HG03558 (cell line): ENCODE results near the gene MYBPHL.
A peak's percentile ranks its signal among the peaks of the same experiment; 100 is the strongest.
"Not testable (repeated sequence)": the region's sequence is repeated elsewhere in the genome, so short reads cannot be mapped to it uniquely, and the experiment has no call there.

Source experiments
- ATAC-seq: cut with Tn5 transposase; IDR thresholded peaks from one replicate; pipeline ENCODE4 v1.9.1; 2021; ENCODE audit warnings: moderate number of reproducible peaks; ENCODE audit not compliant: unreplicated experiment; ENCODE audit errors: extremely low read depth

MYBPHL gene

DNA sequence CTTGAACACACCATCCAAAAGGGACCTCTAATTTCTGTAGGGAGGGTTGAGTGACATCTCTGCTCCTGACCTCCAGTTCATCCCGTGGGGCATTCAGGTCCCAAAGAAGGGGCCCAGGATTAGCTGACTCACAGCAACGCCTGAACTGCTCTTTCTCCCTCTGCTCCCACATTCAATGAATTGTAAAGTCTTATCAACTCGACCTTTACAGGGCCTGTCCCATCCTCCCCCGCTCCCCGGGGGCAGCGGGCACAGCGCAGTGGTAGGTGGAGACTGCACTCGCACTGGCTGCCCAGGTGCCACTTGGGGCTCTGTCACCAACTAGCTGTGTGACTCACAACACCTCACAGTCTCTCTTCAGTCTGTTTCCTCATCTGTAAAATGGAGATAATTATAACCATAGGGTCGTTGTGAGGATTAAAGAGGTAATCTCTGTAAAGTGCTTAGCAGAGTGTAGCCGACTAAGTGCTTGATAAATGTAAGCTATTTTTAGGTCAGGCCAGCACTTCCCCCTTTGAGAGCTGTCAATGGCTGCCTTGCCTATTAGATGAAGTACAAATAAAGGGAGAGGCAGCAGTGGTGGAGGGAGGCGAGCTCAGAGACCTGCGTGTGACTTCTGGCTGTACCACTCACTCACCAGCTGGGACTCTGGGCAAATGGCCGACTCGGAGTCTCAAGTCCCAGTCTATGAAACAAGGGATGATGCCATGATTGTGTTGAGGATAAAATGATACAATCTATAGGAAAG, 637 bp upstream of the MYBPHL start:
- ATAC-seq: no peak

GRCh38 chr1:109305991-109306390, 820 bp downstream of the MYBPHL start:
- not testable (repeated sequence) for ATAC-seq

DNA sequence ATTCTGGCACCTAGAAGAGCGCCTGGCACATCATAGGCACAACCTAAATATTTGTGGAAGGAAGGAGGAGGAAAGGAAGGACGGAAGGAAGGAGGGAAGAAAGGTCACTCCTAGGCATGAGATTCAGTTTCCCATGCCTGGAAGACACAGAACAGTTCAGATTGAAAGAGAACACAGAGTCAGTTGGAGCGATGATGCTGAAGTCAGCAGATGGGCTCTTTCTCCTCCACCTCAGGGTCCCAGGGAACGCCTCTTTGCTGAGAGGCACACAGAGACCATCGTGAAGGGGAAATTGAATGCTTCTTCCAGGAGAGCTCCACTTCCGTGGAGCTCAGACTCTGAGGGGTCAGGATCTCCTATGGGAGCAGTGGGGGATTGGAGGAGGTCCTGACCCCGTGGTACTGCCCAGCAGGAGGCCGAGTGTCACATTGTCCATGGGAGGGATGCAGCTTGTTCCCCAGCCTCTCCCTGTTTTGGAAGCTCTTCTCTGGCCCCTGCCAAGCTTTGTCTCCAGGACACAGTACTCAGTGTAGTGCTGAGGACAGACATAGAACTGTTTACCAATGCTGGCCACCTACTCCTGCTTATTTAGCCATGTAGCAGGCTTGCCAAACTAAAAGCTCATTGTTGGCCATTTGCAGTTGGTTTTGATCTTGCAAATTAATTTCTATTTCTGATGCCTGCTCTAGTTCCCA, 2.4 kb downstream of the MYBPHL start:
- no peak for ATAC-seq

DNA sequence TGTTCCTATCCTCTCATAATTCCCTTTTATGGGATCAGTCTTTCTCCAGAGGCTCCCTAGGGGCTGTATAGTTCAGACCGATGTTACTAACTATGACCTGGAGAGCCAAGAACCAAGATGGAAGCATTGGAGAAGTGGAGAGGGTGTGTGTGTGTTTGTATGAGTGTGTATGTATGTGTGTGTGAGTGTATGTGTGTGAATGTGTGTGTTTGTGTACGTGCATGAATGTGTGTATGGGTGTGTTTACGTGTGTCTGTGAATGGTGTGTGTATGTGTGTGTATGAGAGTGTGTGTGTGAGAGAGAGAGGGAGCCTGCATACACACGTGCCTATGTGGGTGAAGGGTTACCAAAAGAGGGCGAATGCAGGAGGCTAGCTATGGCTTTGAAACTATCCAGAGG, 4.9 kb downstream of the MYBPHL start:
- ATAC-seq: no peak

DNA sequence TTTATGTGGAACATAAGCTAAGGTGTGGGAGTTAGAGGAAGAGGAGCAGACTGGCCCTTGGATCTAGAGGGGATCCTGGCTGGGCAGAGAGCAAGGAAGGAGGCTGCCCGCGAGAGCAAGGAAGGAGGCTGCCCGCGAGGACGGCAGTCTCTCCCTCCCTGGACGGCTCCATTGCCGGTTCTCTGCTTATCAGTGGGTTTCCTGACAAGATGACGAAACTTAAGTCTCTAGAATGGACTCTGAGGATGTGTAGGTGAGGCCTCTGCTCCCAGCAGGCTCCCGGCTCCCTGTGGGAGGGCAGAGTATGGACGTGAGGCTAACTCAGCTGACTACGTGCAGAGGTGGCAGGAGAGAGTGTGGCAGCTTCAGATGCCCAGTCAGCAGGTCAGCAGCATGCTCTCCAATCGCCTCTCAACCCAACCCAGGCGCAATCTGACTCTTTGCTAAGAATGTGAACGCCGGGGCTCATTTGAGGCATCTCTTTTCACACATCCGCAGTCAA, 6.1 kb downstream of the MYBPHL start:
- ATAC-seq: no peak

GRCh38 chr1:109299558-109300343, 7.1 kb downstream of the MYBPHL start:
- no peak for ATAC-seq

- ATAC-seq: no peak
These were observed 7.9 kb downstream of the MYBPHL start for GRCh38 chr1:109298666-109299557.

DNA sequence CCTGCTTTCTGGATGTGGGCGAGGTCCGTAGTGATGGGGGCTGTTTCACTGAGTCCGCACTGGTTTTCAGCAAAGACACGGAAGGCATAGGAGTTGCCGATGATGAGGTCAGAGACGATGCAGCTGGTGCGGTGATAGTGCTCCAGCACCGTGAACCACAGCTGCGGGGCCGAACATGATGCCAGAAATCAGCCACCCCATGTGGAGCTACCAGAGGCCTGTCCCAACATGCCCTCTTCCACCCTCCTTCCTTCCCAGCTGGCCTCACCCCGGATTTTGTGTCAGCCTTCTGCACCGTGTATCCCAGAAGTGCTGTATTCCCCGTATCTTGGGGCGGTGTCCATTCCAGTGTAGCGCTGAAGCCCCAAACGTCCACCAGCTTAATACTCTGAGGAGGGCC, 10.0 kb downstream of the MYBPHL start:
- no peak for ATAC-seq

DNA sequence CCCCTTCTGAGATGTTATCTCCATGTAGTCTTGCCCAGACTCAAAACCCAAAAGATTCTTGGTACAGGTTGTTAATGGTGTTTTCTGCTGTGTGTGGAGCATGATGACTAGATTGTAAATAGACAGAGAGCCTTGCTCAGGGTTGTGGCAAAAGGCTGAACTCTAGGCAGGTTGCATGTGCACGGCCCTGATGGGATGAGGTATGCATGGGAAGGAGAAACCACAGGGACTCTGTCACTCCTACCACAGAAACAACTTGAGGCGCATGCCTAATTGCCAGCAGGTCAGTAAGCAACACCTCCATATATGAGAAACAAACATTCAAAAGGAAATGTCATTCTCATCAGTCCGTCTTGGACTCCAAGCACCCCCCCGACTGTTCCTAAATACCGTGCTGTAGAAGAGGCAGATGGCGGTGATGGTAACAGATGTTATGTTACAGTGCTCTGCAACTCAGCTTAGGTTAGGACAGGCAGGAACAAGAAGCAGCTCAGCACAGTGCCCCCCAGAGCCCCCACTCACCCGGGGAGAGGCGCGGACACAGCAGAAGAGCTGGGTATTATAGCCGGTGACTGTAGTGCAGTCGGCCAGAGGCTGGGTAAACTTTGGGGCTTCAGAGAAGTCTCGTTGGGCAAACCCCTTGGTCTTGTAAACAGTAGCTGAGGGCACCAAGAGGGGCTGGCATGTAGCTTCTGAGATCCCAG, 10.9 kb downstream of the MYBPHL start:
- ATAC-seq: no peak

DNA sequence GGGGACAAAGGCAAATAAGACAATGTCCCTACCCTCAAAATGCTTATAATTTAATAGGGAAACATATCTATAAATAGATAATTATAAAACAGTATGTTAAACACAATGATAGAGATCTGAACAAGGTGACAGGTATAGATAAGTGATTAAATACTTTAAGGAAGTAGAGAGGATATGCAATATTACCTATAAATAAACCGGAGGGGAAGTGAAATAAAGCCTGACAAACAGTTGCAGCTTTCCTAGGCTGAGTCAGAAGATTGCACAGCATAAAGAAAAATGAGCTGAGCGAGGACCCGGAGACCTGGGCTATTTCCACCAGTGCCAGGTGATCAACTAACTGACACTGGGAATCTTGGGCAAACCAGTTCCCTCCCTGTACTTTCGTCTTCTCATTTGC, 12.3 kb downstream of the MYBPHL start:
- no peak for ATAC-seq

- ATAC-seq: no peak
These were observed 13.8 kb downstream of the MYBPHL start for GRCh38 chr1:109293026-109293425.

DNA sequence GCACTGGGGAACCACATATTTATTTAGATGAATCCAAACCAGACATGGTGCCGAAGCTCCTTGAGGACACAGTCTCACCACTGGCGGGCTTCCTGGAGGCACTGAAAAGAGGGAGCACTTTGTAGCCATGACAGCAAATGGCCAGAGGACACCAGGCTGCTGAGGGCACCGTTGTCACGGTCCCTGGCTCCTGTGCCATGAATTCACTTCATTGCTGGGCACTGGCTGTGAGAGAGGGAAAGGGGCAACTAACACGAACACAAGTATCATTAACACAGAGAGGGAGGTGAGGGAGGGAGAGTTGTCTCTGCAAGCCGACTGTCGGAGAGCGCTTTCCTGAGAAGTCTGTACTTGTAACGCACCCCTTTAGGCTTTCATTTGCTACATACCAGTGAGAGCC, 14.4 kb downstream of the MYBPHL start:
- ATAC-seq: no peak

GRCh38 chr1:109290998-109291397, 15.8 kb downstream of the MYBPHL start:
- no peak for ATAC-seq

DNA sequence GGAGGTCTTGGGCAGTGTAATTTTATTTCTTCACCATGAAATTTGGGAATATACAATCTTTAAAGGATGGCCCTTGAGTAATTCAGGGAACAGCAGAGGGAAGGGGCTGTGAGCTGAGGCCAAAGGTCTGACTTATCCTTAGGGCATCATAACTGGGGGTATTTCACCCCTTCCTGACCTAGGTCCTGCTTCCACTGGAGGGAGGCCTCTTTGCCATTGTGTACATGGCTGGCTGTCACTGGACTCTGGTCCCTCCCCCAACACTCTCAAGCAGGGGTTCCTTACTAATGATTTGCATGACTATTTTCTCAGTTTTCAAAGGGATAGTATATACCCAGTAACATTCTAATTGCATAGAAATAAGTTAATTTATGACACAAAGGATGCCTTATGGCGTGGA, 16.7 kb downstream of the MYBPHL start:
- no peak for ATAC-seq

DNA sequence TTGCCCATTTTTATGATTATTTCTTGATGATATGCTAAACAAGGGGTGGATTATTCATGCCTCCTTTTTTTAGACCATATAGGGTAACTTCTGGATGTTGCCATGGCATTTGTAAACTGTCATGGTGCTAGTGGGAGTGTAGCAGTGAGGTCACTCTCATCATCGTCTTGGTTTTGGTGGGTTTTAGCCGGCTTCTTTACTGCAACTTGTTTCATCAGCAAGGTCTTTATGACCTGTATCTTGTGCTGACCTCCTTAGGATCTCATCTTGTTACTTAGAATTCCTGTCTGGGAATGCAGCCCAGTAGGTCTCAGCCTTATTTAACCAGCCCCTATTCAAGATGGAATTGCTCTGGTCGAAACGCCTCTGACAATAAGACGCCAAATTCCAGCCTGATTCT, 20.0 kb downstream of the MYBPHL start:
- not testable (repeated sequence) for ATAC-seq

DNA sequence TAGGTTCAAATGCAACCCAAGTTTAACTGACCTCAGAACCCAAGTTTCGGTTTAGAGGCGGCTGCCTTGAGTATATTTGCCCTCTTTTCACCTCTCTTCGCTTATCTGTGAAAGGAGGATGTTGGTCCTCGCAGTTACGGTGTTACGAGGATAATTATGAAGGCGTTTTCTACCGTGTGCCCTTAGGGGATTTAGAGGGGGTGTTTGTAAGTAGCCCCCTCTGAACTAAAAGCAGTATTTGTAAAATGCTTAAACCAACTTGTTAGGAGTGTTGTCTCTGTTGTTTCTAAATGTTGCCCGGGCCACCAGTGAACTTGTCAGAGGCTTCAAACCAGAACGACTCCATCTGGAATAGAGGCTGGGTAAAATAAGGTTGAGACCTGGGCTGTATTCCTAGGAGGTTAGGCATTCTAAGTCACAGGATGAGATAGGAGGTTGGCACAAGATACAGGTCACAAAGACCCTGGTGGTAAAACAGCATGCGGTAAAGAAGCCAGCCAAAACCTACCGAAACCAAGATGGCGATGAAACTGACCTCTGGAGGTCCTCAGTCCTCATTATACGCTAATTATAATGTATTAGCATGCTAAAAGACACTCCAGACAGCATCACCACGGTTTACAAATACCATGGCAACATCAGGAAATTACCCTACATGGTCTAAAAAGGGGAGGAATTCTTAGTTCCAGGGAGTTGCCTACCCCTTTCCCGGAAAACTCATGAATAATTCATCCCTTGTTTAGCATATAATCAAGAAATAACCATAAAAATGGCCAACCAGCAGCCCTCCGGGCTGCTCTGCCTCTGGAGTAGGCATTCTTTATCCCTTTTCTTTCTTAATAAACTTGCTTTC, 22.8 kb downstream of the MYBPHL start:
- no peak for ATAC-seq

GRCh38 chr1:109282952-109283747, 23.7 kb downstream of the MYBPHL start, which contains the start of gene PSRC1:
Gene PSRC1, minus strand, starts transcription at chr1:109283145.
- peak; percentile 74 for ATAC-seq
